Uterus (tissue), 2 donors: Measurements from ENCODE around the gene CCDC170.

Source experiments
- CTCF ChIP-seq, 4 experiments: fragments of 200-600 bp in 2 of 4; fragments of 450-650 bp in 2 of 4; sonication (generic) in 2 of 4; IDR thresholded peaks; one replicate each; pipeline ENCODE4 v1.5.1; 2016 to 2019; ENCODE audit warnings: antibody characterized with exemption in 4 of 4, mild to moderate bottlenecking in 2 of 4, moderate library complexity in 1 of 4
- POLR2A ChIP-seq, 2 donors: fragments of 450-650 bp; IDR thresholded peaks; one replicate each; pipeline ENCODE4 v1.6.1; 2016; ENCODE audit warnings: antibody characterized with exemption in 2 of 2, mild to moderate bottlenecking in 1 of 2, moderate library complexity in 1 of 2

DNA sequence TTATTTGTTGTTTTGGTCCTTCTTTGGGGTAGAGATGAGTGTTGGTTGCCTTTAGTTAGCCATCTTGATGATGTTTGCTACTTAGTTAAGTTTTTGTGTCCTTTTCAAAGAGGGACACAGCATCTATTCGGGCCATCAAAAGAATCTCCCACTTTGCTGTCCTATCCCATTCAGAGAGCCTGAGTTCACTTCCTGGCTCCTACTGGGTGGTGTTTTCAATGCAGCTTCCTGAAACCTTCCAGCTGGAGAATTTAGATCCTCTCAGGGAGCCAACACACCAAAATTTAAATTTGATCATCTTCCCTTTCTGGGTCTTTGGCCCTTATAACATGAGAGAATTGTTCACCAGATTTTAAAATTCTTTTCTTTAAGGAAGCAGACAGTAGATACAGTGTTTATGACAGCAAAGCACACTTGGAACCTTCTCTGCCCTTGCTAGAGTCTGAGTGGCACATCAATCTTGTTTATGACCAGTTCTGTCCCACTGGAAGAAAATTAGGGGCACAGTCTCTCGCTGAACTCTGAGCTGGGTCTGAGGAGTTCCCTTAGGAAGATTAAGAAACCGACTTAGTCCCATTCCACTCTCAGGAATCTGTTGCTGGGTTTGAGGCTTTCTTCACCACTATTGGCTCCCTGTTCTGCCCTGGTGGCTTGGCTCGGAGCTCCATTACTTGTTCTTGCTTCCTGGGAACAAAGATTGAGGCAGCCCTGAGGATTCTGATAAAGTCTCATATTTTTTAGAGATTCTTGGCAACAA is 115.5 kb downstream of the CCDC170 start:
- TF ChIP-seq POLR2A (IDR thresholded peaks at IDR 0.05) (no peak), CTCF (IDR thresholded peaks at IDR 0.05) (no peak)
